ENCODE measurements around the gene SSH2. TPM values are rescaled to one million over a fixed set of nuclear protein-coding genes. Genes with fewer than 3 reads are reported as not detected.

SSH2 gene
- total RNA-seq, 1 experiment from 2014 or later, result 8.5 TPM

DNA sequence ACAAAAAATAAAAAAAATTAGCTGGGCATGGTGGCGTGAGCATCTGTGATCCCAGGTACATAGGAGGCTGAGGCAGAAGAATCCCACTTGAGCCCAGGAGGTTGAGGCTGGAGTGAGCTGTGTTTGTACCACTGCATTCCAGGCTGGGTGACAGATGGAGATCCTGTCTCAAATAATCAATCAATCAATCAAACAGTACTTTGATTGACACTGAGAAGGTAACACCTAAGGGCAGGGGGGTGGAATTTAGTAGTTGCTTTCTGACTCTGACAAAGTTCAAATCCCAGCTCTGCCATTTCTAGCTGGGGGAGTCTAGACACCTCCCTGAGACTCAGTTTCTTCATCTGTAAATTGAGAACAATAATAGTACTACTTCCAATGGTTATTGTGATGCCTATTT, 12.0 kb downstream of the SSH2 start:
- H3K4me3 ChIP-seq (ENCODE audit: low read length), result no peak overlapping the region
- intact Hi-C loops (cut with micrococcal nuclease), result no loop called here
- no peak overlapping the region for H3K4me2 ChIP-seq (ENCODE audit: low read length)
- H3K36me3 ChIP-seq (ENCODE audit: low read depth, low read length), result no peaks in the 10 kb centered on the region
- H3K27me3 ChIP-seq (ENCODE audit: low read length), result no peaks in the 10 kb centered on the region
- no peak overlapping the region for H3K9ac ChIP-seq (ENCODE audit: low read length)
- ChIA-PET CTCF (no interaction called here), POLR2A (ENCODE audit: unreplicated experiment) (no interaction called here)
- H3K9me2 ChIP-seq (replicated peaks; ENCODE audit: low read length), result no peaks in the 10 kb centered on the region
- no peaks in the 10 kb centered on the region for H3K9me3 ChIP-seq (ENCODE audit: low read length)
- H3K79me2 ChIP-seq (ENCODE audit: low read length), result peaks cover 11% of the 10 kb centered on the region; the same call in 1 of the 2 replicates
- peaks cover 10% of the 10 kb centered on the region for H3K4me1 ChIP-seq (ENCODE audit: insufficient read depth, low read length)
- no TSS peak for BruUV-seq (replicated peaks)
- TF ChIP-seq EZH2 (IDR thresholded peaks at IDR 0.05; ENCODE audit: low read length, unreplicated experiment) (no peak), EZH2phosphoT487 (IDR thresholded peaks at IDR 0.05; ENCODE audit: borderline replicate concordance, low read length) (no peak)
- TF ChIP-seq, protein P1, sequence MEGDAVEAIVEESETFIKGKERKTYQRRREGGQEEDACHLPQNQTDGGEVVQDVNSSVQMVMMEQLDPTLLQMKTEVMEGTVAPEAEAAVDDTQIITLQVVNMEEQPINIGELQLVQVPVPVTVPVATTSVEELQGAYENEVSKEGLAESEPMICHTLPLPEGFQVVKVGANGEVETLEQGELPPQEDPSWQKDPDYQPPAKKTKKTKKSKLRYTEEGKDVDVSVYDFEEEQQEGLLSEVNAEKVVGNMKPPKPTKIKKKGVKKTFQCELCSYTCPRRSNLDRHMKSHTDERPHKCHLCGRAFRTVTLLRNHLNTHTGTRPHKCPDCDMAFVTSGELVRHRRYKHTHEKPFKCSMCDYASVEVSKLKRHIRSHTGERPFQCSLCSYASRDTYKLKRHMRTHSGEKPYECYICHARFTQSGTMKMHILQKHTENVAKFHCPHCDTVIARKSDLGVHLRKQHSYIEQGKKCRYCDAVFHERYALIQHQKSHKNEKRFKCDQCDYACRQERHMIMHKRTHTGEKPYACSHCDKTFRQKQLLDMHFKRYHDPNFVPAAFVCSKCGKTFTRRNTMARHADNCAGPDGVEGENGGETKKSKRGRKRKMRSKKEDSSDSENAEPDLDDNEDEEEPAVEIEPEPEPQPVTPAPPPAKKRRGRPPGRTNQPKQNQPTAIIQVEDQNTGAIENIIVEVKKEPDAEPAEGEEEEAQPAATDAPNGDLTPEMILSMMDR (conservative IDR thresholded peaks at IDR 0.05; ENCODE audit: low read depth, low read length), result no peak
- H3F3A ChIP-seq (ENCODE audit: low read length, unreplicated experiment), result no peaks in the 10 kb centered on the region
- DNase-seq (no peak), ATAC-seq (no peak)
- H2AFZ ChIP-seq (ENCODE audit: low read length), result no peak overlapping the region
- no peak overlapping the region for H3K27ac ChIP-seq (ENCODE audit: low read length)
- no peaks in the 10 kb centered on the region for H4K20me1 ChIP-seq (ENCODE audit: low read length)

DNA sequence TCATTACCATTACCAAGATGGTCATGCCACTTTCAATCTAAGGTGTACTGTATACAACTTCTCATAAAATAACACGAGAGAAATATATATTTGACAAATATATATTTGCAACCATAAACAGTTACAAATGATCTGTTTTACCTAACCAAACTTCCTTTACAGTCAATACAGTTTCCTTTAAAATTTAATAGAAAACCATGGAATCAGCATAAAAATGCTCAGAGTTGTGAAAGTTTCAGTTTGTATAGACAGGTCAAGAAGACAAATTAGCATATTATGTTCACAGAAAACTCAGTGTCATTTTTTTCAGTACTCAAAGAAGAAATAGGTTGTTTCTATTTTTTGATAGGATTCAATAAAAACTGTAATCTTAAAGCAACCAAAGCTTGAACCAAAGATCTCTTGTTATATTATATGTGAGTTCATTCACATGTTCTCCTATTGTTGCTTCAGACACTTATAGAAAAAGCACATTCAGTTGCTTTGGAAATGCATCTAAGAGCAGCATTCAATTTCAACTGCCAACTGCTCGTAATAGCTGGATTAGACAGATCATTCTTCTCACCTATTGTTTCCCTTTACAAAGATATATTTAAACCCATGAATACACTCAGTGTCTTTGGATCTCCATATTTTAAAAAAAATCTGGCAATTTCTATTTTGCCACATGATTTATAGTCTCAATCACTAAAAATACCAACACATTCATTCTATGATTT, 15.1 kb downstream of the SSH2 start:
- Histone ChIP-seq H3K9ac (ENCODE audit: low read length) (no peak overlapping the region), H3K27me3 (ENCODE audit: low read length) (no peaks in the 10 kb centered on the region), H2AFZ (ENCODE audit: low read length) (no peak overlapping the region), H3K79me2 (ENCODE audit: low read length) (no peaks in the 10 kb centered on the region), H3K9me2 (replicated peaks; ENCODE audit: low read length) (no peaks in the 10 kb centered on the region), H4K20me1 (ENCODE audit: low read length) (no peaks in the 10 kb centered on the region), H3K4me2 (ENCODE audit: low read length) (no peak overlapping the region), H3K9me3 (ENCODE audit: low read length) (no peaks in the 10 kb centered on the region), H3K36me3 (ENCODE audit: low read depth, low read length) (no peaks in the 10 kb centered on the region), H3F3A (ENCODE audit: low read length, unreplicated experiment) (no peaks in the 10 kb centered on the region), H3K4me1 (ENCODE audit: insufficient read depth, low read length) (peaks cover 17% of the 10 kb centered on the region), H3K27ac (ENCODE audit: low read length) (no peak overlapping the region), H3K4me3 (ENCODE audit: low read length) (no peak overlapping the region)
- DNase-seq, result no peak
- ChIA-PET POLR2A (ENCODE audit: unreplicated experiment) (no interaction called here), CTCF (no interaction called here)
- BruUV-seq (replicated peaks), result no TSS peak
- TF ChIP-seq EZH2 (IDR thresholded peaks at IDR 0.05; ENCODE audit: low read length, unreplicated experiment) (no peak), EZH2phosphoT487 (IDR thresholded peaks at IDR 0.05; ENCODE audit: borderline replicate concordance, low read length) (no peak)
- TF ChIP-seq, protein P1 (conservative IDR thresholded peaks at IDR 0.05; ENCODE audit: low read depth, low read length), result no peak
- ATAC-seq, result no peak
- intact Hi-C loops (cut with micrococcal nuclease), result no loop called here

DNA sequence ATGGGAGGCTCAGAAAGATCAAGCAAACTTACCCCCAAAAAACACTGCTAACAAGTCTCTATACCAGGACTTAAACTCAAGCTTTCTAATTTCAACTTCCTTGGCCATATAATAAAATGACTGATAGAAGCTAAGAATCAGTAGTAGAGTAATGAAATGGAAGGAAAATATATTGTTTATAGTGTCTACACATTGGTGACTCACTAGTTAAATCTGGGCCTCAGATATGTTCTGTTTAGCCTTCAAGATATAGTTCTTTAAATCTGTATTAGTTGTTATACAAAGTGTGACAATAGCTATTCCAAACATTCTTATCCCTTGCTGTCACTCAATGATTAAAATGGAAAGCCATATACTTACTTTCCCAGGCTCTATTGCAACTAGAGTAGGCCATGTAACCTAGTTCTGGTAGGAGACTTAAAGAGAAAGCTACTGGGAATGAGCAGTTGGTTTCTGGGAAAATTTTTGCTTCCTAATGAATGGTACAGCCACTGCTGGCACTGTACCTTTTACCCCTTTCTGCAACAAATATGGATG, 18.3 kb downstream of the SSH2 start:
- BruUV-seq (replicated peaks), result no TSS peak
- no peaks in the 10 kb centered on the region for H3K27me3 ChIP-seq (ENCODE audit: low read length)
- TF ChIP-seq EZH2phosphoT487 (IDR thresholded peaks at IDR 0.05; ENCODE audit: borderline replicate concordance, low read length) (no peak), EZH2 (IDR thresholded peaks at IDR 0.05; ENCODE audit: low read length, unreplicated experiment) (no peak)
- TF ChIP-seq, protein P1 (conservative IDR thresholded peaks at IDR 0.05; ENCODE audit: low read depth, low read length), result no peak
- H3K9me2 ChIP-seq (replicated peaks; ENCODE audit: low read length), result no peaks in the 10 kb centered on the region
- intact Hi-C loops (cut with micrococcal nuclease), result no loop called here
- H3K79me2 ChIP-seq (ENCODE audit: low read length), result no peaks in the 10 kb centered on the region
- H4K20me1 ChIP-seq (ENCODE audit: low read length), result no peaks in the 10 kb centered on the region
- peak; percentile 60 for ATAC-seq
- CTCF ChIA-PET, result no interaction called here
- H3K4me2 ChIP-seq (ENCODE audit: low read length), result no peak overlapping the region
- no peak overlapping the region for H3K4me3 ChIP-seq (ENCODE audit: low read length)
- no peaks in the 10 kb centered on the region for H3K36me3 ChIP-seq (ENCODE audit: low read depth, low read length)
- no peak overlapping the region for H3K9ac ChIP-seq (ENCODE audit: low read length)
- H3K4me1 ChIP-seq (ENCODE audit: insufficient read depth, low read length), result peaks cover 15% of the 10 kb centered on the region; the same call in 1 of the 2 replicates
- H3F3A ChIP-seq (ENCODE audit: low read length, unreplicated experiment), result no peaks in the 10 kb centered on the region
- POLR2A ChIA-PET (ENCODE audit: unreplicated experiment), result interaction anchor here (0.6 kb wide), 1 partner anchor 1576 kb away, joined by 3 read pairs; the partner anchor contains the start of genes IFT20 and TNFAIP1
- peak overlapping the region; percentile 49; the same call in 1 of the 2 replicates for H3K27ac ChIP-seq (ENCODE audit: low read length)
- H3K9me3 ChIP-seq (ENCODE audit: low read length), result no peaks in the 10 kb centered on the region
- DNase-seq, result peak; percentile 24
- H2AFZ ChIP-seq (ENCODE audit: low read length), result no peak overlapping the region

Data from PC-3 (cell line).